ENCODE data around the gene LRMDA.

GRCh38 chr10:76255241-76255640, 823.8 kb downstream of the LRMDA start:
- no peak for TF ChIP-seq CTCF (IDR thresholded peaks at IDR 0.05)
- TF ChIP-seq POLR2A (IDR thresholded peaks at IDR 0.05) = no peak
